ENCODE results near the gene ACHE.
"Not testable (repeated sequence)": the region's sequence is repeated elsewhere in the genome, so short reads cannot be mapped to it uniquely, and the experiment has no call there.

ACHE gene

GRCh38 chr7:100860702-100861615 lies 34.7 kb downstream of the ACHE start:
- DNase-seq = no peak

GRCh38 chr7:100859856-100860255 lies 35.8 kb downstream of the ACHE start:
- no peak for DNase-seq

GRCh38 chr7:100856871-100857282 lies 38.8 kb downstream of the ACHE start:
- no peak for DNase-seq

GRCh38 chr7:100855515-100855914 lies 40.2 kb downstream of the ACHE start:
- DNase-seq = no peak

- DNase-seq = not testable (repeated sequence)
Measured at GRCh38 chr7:100854899-100855298, 40.8 kb downstream of the ACHE start.

GRCh38 chr7:100854146-100854895 lies 41.4 kb downstream of the ACHE start:
- no peak for DNase-seq

GRCh38 chr7:100852048-100852872 lies 43.4 kb downstream of the ACHE start, which contains the start of gene SLC12A9:
TSS of gene SLC12A9 (plus strand) at chr7:100852713. CDS start at chr7:100854198, 1,485 bp downstream.
- peak; percentile 84 to 88 for DNase-seq

GRCh38 chr7:100847360-100847759 lies 48.3 kb downstream of the ACHE start:
- no peak for DNase-seq

GRCh38 chr7:100840470-100841100 lies 55.1 kb downstream of the ACHE start:
- DNase-seq = no peak
